ENCODE data around the gene PSKH1. TPM values are rescaled to one million over a fixed set of nuclear protein-coding genes. Genes with fewer than 3 reads are reported as not detected.

Gene PSKH1
- total RNA-seq: 16.6 TPM
- long read RNA-seq, transcript PSKH1-201 (3 exons, 3,481 nt): major isoform, 5 of 17 reads
- long read RNA-seq, partial matches to known transcripts: 11 of 17 reads
- long read RNA-seq, other reads (novel, unspliced or antisense): 0 of 17 reads

DNA sequence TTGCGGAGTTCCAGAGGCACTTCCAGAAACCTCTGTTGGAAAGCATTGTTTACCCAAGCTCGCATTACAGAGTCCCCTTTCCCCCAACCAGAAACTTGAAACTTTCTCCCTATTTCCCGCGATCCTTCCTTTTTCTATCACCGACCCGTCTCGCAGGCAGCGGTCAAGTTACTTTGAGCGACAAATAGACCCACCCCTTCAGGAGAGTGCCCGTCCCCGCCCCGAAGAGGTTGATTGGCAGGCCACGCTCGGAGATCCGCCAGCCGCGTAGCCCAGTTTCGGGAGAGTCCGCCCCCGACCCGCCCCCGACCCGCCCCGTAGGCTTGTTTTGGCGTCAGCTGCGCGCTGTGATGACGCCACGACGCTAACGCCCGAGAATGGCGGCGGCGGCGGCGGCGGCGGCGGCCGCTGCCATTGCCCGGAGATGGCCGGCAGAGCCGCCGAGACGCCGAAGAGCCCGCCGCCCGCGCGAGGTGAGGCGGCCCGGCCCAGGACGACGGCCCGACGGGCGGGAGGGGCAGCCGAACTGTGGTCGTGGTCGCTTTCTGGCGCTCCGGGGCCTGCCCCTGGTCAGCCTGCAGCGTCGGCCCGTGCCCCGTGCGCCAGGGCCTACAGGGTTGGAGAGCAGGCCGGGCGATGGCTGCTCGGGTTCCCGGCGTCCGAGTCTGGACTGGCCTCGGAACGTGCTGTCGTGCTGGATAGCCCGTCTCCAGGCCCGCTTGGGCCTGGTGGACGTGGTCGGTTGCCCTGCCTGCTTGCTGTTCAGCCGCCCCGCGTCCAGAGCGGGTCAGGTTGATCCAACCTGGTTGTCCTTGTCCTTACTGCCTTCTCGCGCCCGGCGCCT is at the start of gene PSKH1:
PSKH1 (plus strand) TSS at position 356 of the 844 bp plus-strand sequence. CDS start 15,496 bp downstream, outside the sequence.
- intact Hi-C loops (cut with DNase I): no loop called here
- DNase-seq (peak; percentile 99), ATAC-seq (ENCODE audit: poor library complexity) (peak; percentile 98)

DNA sequence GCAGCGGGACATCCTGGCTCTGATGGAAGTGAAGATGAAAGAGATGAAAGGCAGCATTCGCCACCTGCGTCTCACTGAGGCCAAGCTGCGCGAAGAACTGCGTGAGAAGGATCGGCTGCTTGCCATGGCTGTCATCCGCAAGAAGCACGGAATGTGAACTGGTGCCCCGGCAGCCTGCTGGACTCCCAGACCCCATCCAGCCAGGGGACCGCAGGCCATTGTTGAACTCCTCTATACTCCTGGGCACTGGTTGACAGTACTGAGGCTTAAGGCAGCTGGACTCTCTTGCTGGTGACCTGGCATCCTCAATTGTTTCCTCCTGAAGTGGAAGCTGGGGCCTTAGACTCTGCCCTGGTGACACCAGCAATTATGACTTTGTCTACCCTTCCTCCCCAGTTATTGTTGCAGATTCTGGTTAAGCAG is 49.7 kb upstream of the PSKH1 start:
- DNase-seq: no peak
- intact Hi-C loops (cut with DNase I): no loop called here
- ATAC-seq (ENCODE audit: poor library complexity): no peak

- intact Hi-C loops (cut with DNase I): no loop called here
- no peak for DNase-seq
- no peak for ATAC-seq (ENCODE audit: poor library complexity)
Measured at GRCh38 chr16:67844497-67844896, 48.6 kb upstream of the PSKH1 start.

GRCh38 chr16:67845291-67846062 is 47.6 kb upstream of the PSKH1 start:
- intact Hi-C loops (cut with DNase I): no loop called here
- DNase-seq (no peak), ATAC-seq (ENCODE audit: poor library complexity) (no peak)

DNA sequence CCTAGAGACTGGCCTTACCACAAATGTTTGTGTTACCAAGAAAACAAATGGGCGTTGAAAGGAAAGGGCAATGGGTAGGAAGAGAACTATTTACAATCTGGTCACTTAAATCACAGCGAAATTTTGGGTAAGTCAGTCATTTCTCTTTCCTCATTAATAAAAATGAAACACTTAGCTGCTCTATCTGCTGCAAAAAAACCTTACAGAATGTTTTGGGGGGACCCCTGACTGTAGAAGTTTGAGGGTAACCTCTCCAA is 47.1 kb upstream of the PSKH1 start:
- intact Hi-C loops (cut with DNase I): no loop called here

GRCh38 chr16:67846320-67847063 is 46.6 kb upstream of the PSKH1 start, which contains the start of gene NUTF2:
NUTF2 (plus strand) TSS chr16:67846933; CDS start chr16:67865131, 18,198 bp downstream.
- ATAC-seq (ENCODE audit: poor library complexity) (peak; percentile 89), DNase-seq (peak; percentile 98)
- intact Hi-C loops (cut with DNase I): no loop called here

More for the DNA sequence above, 47.1 kb upstream of the PSKH1 start:
- no peak for DNase-seq
- ATAC-seq (ENCODE audit: poor library complexity): no peak

GRCh38 chr16:67847064-67847861 is 45.8 kb upstream of the PSKH1 start, which contains the start of gene CENPT:
CENPT (minus strand) TSS chr16:67847693; CDS start chr16:67833859, 13,834 bp downstream.
- intact Hi-C loops (cut with DNase I): no loop called here
- peak; percentile 79 for DNase-seq
- ATAC-seq (ENCODE audit: poor library complexity): peak; percentile 67

- intact Hi-C loops (cut with DNase I): no loop called here
- DNase-seq (no peak), ATAC-seq (ENCODE audit: poor library complexity) (no peak)
Measured at GRCh38 chr16:67848118-67848517, 44.9 kb upstream of the PSKH1 start.

- ATAC-seq (ENCODE audit: poor library complexity) (no peak), DNase-seq (no peak)
- intact Hi-C loops (cut with DNase I): no loop called here
Measured at GRCh38 chr16:67853670-67854069, 39.4 kb upstream of the PSKH1 start.

GRCh38 chr16:67855789-67856188 is 37.3 kb upstream of the PSKH1 start:
- no peak for DNase-seq
- ATAC-seq (ENCODE audit: poor library complexity): no peak
- intact Hi-C loops (cut with DNase I): no loop called here

DNA sequence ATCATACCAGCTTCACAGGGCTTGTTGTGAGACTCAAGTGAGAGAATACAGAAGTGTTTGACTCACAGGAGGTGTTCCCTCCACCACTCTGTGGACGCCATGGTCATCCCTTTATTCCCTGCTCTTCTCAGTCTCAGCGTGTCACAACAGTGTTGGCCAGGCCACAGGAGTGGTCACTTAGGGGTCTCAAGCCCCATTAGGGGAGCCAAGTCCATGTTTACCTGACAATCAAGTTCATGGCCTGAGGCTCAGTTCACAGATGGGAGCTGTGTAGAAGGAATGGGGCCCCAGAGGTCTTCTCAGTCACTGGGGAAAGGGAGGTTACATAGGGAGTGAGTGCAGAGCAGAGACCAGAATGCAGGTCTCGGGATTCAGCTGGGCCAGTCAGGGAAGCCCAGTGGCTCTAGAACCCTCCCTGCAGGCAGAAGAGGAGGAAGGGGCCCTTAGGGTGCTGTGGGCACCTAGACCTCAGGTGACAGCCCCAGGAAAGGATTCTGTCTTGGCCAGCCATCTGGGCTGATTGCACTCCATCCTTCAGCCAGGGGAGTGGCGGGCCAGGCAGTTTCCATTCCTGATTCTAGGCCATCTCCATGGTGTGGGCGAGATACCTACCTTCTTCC is 36.0 kb upstream of the PSKH1 start:
- DNase-seq (no peak), ATAC-seq (ENCODE audit: poor library complexity) (no peak)
- intact Hi-C loops (cut with DNase I): no loop called here

- intact Hi-C loops (cut with DNase I): no loop called here
- DNase-seq: peak; percentile 65
- peak; percentile 87 for ATAC-seq (ENCODE audit: poor library complexity)
Measured at GRCh38 chr16:67857547-67858233, 35.4 kb upstream of the PSKH1 start.

GRCh38 chr16:67858500-67858899 is 34.6 kb upstream of the PSKH1 start:
- ATAC-seq (ENCODE audit: poor library complexity) (peak; percentile 49), DNase-seq (no peak)
- intact Hi-C loops (cut with DNase I): no loop called here

DNA sequence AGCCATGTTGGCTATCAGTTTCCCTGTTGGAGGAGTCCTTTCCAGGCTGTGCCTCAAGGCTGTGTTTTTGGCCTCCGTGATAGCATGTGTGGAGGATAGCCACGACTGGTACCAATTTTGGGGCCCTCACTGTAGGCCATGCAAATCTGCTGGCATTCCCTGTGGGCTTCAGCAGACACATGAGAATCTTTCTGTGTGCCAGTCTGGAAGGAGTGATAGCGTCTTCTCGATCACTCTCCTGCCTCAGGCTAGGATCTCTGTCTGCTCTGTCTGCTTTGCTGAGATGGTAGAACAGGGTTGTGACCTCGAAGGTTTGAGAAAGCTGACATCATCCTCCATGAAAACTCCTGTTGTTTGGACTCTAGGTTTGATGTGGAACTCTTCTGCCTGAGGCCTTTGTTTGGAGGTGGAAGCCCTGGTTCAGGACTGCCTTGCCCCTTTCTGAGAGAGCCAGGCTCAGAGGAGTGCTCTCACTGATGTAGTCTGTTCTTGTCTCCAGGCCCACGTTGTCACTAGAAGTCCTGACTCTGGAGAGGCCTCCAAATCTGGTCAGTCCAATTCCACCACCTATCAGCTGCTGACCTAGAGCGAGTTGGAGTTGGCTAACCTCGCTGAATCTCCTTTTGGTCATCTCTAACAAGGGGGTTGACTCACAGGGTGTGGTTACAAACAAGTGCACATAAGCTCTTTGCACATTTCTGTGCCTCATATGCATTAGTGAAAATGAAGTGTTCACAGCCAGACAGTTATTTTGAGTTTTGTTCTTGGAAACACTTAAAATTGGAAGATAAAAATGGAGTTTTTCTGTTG is 32.3 kb upstream of the PSKH1 start:
- ATAC-seq (ENCODE audit: poor library complexity) (no peak), DNase-seq (no peak)
- intact Hi-C loops (cut with DNase I): no loop called here

GRCh38 chr16:67861877-67862276 is 31.2 kb upstream of the PSKH1 start:
- DNase-seq (no peak), ATAC-seq (ENCODE audit: poor library complexity) (no peak)
- intact Hi-C loops (cut with DNase I): no loop called here
